Upper lobe of left lung (tissue), 4 donors: ENCODE data around the gene GLTP.

ENCODE experiments used
- POLR2A ChIP-seq, 4 donors: fragments of 450-650 bp; IDR thresholded peaks; one replicate each; pipeline ENCODE4 v1.5.1; 2016 to 2017; ENCODE audit warnings: antibody characterized with exemption in 4 of 4, mild to moderate bottlenecking in 2 of 4
- TF ChIP-seq, protein P1 (sequence below), 6 experiments: fragments of 450-650 bp in 4 of 6; fragments of 200-600 bp in 2 of 6; sonication (generic) in 2 of 6; IDR thresholded peaks; one replicate each; pipeline ENCODE4 v1.5.1; 2016 to 2019; ENCODE audit warnings: antibody characterized with exemption in 6 of 6

DNA sequence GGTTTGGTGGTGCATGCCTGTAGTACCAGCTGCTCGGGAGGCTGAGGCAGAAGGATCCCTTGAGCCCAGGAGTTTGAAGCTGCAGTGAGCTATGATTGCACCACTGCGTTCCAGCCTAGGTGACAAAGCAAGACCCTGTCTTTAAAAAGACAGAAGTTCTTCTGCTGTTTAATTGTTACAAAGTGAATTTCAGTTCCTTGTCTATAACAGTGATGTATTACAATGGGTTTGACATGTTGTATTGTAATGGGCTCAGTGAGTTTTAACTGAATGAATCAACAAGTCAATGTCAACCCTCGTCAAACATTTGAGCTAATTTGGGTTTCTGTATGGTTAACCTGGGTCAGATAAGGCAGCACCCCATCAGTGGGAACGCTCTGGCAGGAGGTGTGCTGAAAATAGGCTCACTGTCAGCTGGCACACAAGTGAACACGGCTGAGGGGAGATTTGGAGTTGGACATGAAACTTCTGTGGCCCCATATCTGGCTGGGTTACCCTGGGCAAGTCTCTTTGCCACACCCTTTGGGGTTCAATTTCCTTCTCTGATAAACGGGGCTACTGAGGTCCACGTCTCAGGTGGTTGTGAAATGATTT lies 33.1 kb downstream of the GLTP start:
- TF ChIP-seq, protein P1, sequence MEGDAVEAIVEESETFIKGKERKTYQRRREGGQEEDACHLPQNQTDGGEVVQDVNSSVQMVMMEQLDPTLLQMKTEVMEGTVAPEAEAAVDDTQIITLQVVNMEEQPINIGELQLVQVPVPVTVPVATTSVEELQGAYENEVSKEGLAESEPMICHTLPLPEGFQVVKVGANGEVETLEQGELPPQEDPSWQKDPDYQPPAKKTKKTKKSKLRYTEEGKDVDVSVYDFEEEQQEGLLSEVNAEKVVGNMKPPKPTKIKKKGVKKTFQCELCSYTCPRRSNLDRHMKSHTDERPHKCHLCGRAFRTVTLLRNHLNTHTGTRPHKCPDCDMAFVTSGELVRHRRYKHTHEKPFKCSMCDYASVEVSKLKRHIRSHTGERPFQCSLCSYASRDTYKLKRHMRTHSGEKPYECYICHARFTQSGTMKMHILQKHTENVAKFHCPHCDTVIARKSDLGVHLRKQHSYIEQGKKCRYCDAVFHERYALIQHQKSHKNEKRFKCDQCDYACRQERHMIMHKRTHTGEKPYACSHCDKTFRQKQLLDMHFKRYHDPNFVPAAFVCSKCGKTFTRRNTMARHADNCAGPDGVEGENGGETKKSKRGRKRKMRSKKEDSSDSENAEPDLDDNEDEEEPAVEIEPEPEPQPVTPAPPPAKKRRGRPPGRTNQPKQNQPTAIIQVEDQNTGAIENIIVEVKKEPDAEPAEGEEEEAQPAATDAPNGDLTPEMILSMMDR (IDR thresholded peaks at IDR 0.05) = no peak
- no peak for TF ChIP-seq POLR2A (IDR thresholded peaks at IDR 0.05)
